ENCODE measurements around the gene FAM83C.
"Not testable (repeated sequence)": the region's sequence is repeated elsewhere in the genome, so short reads cannot be mapped to it uniquely, and the experiment has no call there.

The FAM83C gene

DNA sequence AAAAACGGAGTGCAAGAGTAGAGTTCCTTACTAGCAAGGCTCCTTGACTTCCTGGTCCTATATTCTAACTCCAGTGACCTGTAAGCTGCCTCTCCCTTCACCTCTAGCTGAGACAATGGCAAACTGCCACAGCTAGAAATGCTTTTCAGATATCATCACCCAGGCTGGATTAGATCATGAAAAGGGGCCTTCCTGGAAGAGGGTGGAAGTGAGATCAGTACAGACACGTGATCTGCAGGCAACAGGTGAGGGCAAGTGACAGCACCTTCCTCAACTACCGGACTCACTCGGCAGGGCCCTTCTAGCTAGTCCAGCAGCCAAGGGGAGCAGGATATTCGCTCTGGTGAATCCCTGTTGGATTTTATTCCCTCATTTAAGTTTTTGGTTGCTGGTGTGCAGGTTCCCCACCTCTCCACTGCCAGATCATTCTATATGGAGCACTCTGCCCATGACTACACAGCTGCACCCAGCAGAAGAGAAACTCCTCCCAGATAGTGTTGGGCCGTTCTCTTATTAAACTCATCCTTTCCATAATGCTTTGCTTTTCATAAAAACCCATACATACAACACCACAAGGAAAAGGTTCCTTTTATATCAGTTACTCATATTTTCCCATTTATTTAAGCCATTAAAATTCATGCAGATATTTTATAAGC lies 26.4 kb upstream of the FAM83C start:
- DNase-seq (ENCODE audit: low spot score), result peak; percentile 93

DNA sequence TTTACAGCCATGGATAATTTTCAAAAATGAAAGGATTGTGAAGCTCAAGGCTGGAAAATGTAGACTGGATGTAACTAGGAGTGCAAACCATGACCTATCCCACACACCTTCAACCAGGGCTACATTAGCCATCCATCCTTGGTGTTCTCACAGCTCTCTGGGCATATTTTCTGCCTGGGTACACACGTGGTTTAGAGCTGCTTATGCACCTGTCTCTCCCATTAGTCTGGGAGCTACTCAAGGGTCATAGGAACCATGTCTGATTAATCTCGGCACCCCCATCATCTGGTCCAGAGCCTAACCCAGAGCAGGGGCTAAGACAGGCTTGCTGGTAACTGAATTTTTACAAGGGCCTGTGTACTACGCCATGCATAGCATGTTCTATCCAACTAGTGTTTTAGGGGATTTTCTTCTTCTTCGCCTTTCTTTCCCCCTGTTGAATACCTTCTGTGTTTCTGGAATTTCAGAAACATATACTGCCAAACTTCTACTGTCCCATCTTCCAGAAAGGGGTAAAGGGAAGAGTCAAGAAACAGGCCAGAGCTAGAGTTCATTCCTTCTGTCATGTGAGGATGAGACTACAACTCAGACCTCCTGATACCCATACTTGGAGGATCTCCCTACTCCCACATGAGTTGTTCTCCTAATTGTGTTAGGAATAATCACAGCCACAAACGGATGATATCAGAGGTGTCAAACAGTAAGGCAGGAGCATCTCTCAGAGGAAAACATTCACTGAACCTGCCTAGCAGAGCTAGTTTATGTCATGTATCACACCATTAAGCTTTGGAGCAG lies 25.4 kb upstream of the FAM83C start:
- DNase-seq (ENCODE audit: low spot score), result no peak

DNA sequence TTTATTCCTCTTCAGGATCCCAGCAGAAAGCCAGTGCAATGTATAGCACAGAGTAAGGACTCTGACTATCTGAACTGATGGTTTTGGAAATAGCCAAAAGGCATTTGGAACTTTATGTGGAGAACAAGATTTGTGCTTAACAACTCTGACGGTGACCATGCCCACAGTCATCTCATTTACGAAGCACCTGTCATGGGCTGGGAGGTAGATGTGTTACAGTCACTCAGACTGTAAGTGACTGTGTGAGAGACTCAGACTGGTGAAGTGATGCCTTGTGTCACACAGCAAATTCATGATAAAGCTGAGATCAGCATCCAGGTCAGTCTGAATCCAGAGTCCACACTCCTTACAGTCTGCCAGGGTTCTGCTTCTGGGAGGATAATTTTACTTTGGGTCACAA lies 23.9 kb upstream of the FAM83C start:
- DNase-seq (ENCODE audit: low spot score), result no peak

DNA sequence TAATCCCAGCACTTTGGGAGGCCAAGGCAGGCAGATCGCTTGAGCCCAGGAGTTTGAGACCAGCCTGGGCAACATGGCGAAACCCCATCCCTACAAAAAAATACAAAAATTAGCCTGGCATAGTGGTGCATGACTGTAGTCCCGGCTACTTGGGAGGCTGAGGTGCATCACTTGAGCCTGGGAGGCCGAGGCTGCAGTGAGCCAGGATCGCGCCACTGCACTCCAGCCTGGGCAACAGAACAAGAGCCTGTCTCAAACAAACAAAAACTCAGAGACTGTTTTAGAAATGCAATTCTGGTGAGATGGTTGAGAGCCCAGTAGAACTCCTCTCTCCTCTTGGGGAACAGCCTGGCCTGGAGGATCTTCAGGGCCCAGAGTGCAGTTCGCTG lies 23.4 kb upstream of the FAM83C start:
- not testable (repeated sequence) for DNase-seq (ENCODE audit: low spot score)

DNA sequence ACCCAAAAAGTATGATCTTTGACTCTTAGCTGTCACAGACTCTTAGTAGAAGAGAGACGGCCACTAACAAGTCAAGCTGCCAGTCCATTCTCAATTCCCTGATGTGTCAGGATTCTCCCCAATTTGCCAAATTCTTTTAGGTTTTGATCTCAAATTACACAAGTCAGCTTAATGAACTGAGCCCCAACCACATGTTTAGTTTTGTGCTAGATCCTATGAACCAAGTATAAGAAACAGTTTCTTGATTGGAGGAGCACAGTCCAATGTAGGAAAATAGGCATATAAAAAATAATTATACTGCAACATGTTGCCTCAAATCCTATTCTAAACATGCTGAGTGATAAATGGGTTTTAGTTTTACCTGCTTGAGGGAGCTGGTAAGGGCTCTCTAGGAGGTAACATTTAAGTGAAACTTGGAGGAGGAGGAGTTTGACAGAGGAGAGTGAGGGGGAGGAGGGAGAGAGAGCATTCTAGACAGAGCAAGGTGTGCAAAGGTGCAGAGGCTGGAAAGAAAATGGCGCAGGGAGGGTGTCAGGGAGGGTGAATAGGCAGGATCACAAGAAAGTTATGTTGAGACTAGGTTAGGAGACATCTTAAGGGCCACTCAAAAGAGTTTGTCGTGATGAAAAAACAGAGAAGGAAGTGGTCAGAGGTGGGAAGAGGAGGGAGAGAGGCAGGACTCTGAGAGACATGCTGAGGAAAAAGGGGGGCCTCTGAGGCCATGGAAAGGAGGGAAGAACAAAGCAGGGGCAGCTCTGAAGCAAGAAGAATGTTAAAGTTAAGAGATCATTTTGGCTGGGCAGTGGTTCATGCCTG lies 22.8 kb upstream of the FAM83C start:
- no peak for DNase-seq (ENCODE audit: low spot score)

DNA sequence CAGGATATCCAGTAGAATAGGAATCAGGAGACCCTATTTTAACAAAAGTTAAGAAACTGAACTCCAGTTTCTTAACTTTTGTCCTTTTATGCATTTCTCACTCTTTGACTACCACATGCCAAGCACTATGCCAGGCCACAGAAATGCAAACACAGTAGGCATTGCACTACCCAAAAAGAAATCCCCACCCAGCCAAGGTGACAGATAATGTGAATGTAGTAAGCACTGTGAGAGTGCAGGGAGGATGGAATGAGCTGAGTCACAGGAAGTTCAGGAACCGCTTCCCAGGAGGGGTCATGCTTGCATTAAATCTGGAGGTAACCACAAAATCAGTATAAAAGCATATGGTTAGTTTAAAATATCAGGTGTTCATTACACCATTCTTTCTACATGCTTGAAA lies 20.1 kb upstream of the FAM83C start:
- peak; percentile 99 for DNase-seq (ENCODE audit: low spot score)

DNA sequence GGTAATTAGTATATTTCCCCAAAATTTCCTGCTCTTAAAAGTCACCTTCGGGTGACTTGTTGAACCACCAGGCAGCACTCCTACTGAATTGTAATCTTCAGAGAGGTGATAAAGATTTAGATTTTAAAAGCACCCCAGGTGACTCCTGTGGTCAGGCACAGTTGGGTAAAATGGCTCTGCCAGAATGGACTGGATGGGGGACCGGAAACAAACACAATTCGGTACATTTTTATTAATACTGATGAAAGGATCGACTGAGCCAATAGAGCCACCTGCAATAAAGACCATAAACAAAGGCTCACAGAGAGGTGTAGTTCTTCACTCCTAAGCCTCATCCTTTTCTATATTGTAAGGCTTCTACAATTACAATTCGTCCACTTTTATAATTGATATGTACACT lies 19.6 kb upstream of the FAM83C start:
- peak; percentile 77 for DNase-seq (ENCODE audit: low spot score)

DNA sequence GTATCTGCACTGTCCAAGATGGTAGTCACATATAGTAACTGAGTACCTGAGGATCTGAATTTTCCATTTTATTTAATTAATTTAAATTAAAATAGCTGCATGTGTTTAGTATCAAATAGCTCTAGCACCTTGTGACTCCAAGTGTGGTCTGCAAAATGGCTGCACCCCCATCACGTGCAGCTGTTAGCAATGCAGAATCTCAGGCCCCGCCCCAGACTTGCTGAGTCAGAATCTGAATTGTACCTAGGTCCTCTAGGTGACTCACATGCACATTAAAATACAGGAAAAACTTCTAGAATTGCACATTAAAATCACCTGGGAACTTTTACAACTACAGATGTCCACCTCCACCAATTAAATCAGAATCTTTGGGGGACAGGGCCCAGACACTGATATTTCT lies 19.2 kb upstream of the FAM83C start:
- peak; percentile 94 for DNase-seq (ENCODE audit: low spot score)

DNA sequence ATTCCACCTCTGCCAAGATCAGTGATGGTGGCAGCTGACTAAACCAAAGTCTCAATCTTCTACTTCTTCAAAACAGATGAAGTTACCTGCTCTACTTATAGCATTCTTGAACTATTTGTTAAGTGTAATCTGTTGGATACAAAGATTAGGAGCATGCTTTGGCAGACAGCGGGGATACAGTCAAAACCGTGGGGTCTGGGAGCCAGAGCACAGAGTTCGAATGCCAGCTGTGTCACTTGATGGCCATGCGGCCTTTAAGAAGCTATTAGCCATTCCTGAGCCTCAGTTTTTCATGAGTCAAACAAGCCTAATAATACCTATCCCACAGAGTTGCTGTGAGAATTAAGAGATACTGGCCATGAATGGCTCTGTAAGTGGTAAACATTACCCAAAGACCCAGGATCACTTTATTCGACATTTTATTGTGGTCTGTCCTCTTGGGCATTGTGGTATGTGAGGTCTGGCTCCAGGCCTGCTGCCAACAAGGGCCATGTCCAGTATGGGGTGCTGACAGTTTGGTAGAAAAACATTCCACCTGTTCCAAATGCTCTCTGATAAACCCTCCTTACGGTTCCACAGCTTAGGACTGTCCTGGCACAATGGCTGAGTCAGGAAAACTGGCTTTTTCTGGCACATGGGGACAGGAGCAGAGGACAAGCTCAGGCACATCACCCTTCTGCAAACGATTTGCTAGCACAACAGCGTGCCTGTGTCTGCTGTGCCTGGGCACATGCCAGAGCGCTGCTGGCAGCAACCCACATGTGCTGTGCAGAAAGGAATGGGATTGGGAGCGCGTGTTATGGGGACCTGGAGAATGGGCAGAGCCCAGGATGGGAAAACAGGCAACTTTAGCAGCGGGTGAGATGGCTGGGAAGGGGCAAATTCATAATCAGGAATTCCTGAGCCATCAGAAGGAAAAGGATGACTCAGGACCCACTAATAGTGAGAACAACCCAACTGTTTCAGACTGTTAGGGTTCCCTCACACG lies 15.7 kb upstream of the FAM83C start:
- peak; percentile 47 for DNase-seq (ENCODE audit: low spot score)

DNA sequence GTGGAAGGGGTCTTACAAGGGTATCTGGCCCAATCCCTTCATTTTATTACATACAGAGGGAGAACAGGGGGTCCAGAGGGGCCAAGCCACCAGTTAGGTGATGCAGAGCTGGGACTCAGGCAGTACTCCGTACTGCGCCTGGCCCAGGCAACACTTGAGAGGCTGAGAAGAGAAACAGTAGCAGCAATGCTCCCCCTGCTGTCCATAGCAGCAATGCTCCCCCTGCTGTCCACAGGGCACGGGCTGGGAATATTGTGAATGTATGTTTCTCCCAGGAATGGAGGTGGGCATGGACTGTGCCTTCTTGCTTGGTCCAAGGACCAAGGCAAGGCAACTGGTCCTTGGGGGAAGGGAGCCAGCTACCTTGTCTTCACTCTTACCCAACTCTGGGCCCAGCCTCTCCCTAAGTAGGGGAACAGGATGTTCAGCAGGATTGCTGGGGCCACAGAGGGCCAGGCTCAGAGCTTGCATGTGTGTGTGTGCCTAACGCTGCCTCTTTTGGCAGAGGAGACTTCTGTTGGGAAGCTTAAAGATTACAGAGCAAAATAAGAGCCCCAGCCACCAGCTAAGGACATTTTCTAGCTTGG lies 14.8 kb upstream of the FAM83C start:
- DNase-seq (ENCODE audit: low spot score), result peak; percentile 90

DNA sequence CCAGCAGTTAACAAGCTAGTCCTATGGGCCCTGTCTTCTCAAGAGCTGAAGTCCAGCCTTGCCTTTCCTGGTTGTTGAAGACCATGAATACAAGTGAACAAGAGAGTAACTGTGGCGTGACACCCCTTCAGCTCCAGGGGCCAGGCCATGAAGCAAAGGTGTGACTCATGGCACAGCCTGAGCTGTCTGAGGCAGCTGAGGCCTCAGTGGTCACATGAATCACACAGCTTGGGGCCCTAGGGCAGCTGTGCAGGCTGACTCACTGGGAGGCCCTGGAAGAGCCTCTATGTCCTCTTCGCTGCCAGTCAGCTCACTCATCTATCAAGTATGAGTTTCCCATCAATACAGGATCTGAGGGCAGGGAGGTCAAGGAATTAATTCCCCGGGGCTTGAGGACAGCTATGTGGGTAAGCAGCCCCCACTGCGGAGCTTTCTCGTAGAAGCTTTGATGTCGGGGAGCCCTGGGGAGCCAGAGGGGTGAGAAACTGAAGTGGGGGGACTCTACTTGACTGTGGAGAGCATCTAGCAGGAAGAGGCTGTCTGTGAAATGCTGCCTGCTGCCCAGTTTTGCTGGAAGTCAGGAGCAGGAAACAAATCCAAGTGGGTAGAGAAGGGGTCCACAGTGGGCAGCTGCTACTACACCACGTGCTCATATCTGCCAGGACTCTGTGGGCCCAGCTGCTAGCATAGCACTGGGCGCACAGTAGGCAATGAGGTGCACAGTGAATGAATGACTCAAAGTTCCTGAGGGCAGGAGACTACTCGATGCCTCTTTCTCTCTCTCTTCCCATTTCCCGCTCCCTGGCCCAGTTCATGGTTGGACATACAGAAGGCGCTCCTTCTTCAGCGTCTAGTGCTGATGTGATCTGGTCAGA lies 13.7 kb upstream of the FAM83C start:
- DNase-seq (ENCODE audit: low spot score), result peak; percentile 100

DNA sequence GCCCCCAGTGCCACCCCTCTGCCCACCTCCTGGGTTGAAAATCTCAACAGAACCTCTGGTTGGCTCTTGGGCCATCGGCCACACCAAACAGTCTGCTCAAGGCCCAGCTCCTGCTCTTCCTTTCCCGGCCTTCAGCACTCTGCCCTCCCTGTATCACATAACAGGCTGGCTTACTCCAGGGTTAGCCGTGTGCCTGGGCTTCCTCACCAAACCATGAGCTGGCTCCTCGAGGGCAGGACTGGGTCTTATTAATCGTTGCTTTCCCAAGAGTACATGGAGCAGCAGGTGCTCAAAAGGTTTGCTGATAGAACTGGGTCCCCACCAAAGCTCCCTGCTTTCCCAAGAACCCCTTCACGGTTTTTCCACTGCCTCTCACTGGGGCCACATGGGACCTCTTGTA lies 12.7 kb upstream of the FAM83C start:
- DNase-seq (ENCODE audit: low spot score), result no peak

DNA sequence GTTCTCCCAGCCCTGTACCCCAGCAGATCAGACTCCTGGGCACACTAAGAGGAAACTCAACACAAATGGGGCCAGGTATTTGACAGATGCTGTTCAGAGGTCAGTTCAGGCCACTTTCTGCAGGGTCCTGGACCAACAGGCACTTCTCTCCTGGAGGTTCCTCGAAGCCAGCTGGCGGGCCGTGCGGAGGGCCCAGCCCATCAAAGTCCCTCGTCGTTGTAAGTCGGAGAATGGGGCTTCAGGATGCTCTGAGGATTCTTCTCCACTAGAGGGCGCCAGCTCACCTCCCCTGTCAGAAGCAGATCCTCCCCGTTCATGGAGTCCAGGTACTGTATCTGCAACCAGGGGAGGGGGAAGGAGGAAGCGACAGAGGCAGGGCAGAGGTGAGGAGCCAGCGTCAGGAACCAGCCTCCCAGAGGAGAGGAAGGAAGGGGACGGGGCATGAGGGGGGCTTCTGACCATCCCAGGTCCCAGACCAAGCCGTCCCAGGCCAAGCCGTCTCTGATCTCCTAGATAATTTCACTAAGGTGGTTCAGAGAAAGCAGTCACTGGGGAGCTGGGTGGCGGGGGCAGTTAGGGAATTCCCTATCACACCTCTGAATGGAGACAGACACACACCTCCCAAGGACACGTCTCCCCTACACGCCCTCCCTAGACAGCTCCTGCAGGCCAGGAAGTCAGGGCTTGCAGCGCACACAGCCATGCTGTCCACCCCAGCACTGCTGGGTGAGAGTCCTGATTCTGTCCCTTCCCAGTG lies 11.7 kb upstream of the FAM83C start:
- peak; percentile 96 for DNase-seq (ENCODE audit: low spot score)

DNA sequence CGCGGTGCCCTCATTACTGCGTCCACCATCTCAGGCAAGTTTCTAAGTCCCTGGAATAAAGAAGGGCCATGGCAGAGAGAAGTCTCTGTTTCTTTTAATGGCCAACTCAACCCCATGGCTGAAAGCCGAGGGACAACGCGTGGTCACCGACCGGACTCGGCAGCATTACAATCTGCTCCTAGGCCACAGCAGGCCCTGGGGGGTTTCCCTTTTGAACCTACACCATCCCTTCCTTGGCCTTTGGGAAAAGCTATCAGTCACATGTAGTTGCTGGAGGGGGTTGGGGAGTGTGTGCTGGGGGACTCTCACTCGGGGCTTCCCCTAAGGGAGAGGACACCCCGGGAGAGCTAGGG lies 11.1 kb upstream of the FAM83C start:
- DNase-seq (ENCODE audit: low spot score), result no peak

DNA sequence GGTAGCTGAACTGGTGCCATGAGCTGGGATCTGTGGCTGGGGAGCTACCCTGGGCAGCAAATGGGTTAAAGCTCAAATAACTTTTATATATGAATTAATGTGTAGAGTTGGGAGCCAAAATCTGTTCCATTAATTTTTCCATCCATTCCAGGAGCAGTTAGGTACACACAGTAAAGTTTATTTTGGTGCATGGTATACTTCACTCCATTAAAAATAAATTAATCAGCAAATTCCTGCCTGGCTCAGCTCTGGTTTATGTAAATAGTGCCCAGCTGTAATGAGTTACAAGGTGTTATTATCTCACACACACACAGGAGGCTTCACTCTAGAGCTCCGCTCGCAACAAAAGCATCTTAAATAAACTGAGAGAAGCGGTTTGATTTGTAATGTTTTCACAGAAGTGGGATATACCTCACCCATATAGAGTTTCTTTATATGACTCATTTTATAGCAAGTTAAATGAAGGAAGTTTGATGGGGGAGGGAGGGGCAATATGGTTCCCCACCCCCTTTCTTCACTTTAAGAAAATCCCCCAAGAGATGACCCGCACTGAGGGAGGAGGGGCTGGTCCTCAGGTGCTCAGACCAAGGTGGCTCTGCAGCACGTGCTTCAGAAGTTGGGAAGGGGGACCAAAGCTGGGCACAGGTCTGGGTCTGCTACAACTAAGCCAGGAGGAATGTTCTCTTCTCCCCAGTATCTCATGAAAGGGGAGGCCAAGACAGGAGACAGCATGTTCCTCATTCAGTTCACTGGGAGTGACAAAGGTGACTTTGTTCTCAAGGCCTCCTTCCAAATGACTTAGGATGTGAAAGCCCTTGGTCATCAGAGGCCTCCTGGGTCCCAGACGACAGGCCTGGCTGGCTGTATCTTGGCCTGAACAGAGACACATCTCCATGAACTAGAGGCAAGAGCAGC lies 10.5 kb upstream of the FAM83C start:
- no peak for DNase-seq (ENCODE audit: low spot score)

DNA sequence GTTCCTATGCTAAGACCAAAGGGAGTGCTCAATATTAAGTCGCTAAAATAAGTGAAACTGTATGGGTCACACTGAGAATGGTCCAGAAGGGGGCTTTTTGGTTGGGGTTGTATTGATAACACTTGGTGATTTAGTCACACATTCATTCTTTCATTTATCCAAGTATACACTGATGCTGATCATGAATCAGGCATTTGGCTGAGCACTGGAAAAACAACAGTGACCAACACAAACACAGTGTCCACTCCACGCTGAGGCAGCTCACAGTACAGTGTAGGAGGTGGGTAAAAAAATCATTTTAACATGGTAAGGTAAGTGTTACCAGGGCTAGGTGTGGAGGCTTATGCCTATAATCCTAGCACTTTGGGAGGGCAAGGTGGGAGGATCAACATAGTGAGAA lies 9.2 kb upstream of the FAM83C start:
- no peak for DNase-seq (ENCODE audit: low spot score)

DNA sequence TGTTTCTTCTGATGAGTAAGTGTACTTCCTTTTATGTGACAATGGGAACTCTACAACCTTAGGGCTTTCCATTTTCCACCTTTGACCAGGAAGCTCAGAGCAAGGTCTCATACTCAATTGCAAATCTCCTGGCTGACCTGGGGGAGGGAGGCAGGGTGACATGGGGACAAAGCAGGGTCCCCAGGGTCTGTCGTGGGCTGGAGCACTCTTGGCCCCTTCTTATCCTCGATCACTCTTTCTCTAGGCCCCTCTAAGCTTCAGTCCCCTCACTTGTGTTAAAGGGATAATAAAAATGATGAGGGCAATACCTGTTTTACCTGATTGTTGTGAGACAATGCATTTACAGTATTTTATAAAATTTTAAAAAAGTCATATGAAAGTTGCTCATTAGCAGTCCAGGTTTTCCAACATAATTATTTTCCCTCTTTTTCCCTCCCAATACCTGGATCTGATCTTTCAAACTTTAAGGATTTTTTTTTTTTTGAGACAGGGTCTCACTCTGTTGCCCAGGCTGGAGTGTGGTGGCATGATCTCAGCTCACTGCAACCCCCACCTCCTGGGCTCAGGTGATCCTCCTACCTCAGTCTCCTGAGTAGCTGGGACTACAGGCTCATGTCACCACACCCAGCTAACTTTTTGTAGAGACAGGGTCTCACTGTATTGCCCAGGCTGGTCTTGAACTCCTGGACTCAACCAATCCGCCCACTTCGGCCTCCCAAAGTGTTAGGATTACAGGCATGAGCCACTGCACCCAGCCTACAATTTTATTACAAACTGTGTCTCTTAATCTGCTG lies 8.4 kb upstream of the FAM83C start:
- DNase-seq (ENCODE audit: low spot score), result no peak

DNA sequence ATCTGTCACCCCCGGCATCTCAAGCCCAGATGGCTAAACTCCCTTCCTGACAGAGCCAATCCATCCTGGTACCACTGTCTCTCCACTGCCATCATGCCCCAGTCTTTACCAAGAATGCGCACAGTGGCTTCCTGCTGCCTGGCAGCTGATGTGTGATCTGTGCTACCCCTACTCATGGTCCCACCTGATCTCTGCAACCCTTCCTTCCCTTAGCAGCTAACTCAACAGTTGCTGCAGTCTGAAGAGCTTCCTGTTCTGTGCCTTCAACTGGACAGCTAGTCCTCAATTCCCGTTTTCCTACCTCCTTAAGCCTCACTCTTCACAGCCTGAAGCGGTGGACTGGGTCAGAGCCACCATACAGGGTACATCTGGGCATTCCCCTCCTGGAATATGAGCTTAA lies 7.6 kb upstream of the FAM83C start:
- no peak for DNase-seq (ENCODE audit: low spot score)

All from SW480 (cell line).